ENCODE results near the gene SSX2IP. TPM values are rescaled to one million over a fixed set of nuclear protein-coding genes. Genes with fewer than 3 reads are reported as not detected.
A peak's percentile ranks its signal among the peaks of the same experiment; 100 is the strongest.
"Not testable (repeated sequence)": the region's sequence is repeated elsewhere in the genome, so short reads cannot be mapped to it uniquely, and the experiment has no call there.

Gene SSX2IP
- total and polyA plus RNA-seq, 10 donors = 2.8 to 14.2 (median 8.6) TPM

GRCh38 chr1:84722794-84723193 is 32.5 kb upstream of the SSX2IP start:
- H3K27me3 ChIP-seq (replicated peaks in 1 of 7) = no peaks in the 10 kb centered on the region
- H3K4me3 ChIP-seq = no peak overlapping the region

GRCh38 chr1:84721872-84722271 is 31.6 kb upstream of the SSX2IP start:
- H3K4me1 ChIP-seq; H3K4me3 ChIP-seq; DNase-seq; H3K27me3 ChIP-seq (replicated peaks in 1 of 7); H3K36me3 ChIP-seq; H3K9me3 ChIP-seq; intact Hi-C loops (cut with DNase I; ENCODE audit: low total_unique reads); H3K27ac ChIP-seq: not testable (repeated sequence)
- 54 to 74% (median 63%) methylated on average over 2 of the region's 2 CpGs for WGBS, 5 donors

More at GRCh38 chr1:84722794-84723193, 32.5 kb upstream of the SSX2IP start:
- WGBS, 5 donors = 69 to 87% (median 74%) methylated on average over 3 of the region's 3 CpGs
- H3K9me3 ChIP-seq = no peaks in the 10 kb centered on the region
- no peaks in the 10 kb centered on the region for H3K4me1 ChIP-seq
- DNase-seq = no peak
- intact Hi-C loops (cut with DNase I; ENCODE audit: low total_unique reads) = no loop called here
- TF ChIP-seq POLR2A (IDR thresholded peaks at IDR 0.05) = no peak
- no peak for TF ChIP-seq CTCF (IDR thresholded peaks at IDR 0.05 in 8 of 11, conservative IDR thresholded peaks at IDR 0.05 in 3 of 11)
- no peak for TF ChIP-seq POLR2AphosphoS5 (IDR thresholded peaks at IDR 0.05)
- H3K27ac ChIP-seq = no peak overlapping the region
- no peaks in the 10 kb centered on the region for H3K36me3 ChIP-seq

- Histone ChIP-seq H3K9me3 (no peaks in the 10 kb centered on the region), H3K4me3 (no peak overlapping the region), H3K27me3 (replicated peaks in 1 of 7) (no peaks in the 10 kb centered on the region), H3K36me3 (no peaks in the 10 kb centered on the region), H3K27ac (no peak overlapping the region), H3K4me1 (no peaks in the 10 kb centered on the region)
- DNase-seq = no peak
- 82 to 93% (median 93%) methylated on average over 2 of the region's 2 CpGs for WGBS, 5 donors
- intact Hi-C loops (cut with DNase I; ENCODE audit: low total_unique reads) = no loop called here
- no peak for TF ChIP-seq CTCF (IDR thresholded peaks at IDR 0.05 in 8 of 11, conservative IDR thresholded peaks at IDR 0.05 in 3 of 11)
- TF ChIP-seq POLR2AphosphoS5 (IDR thresholded peaks at IDR 0.05) = no peak
- no peak for TF ChIP-seq POLR2A (IDR thresholded peaks at IDR 0.05)
Measured at GRCh38 chr1:84721152-84721551, 30.9 kb upstream of the SSX2IP start.

- no peak overlapping the region for H3K4me3 ChIP-seq
- H3K27ac ChIP-seq = peak overlapping the region in 2 of 8 donors; percentile 1 to 7
- H3K36me3 ChIP-seq = no peaks in the 10 kb centered on the region
- intact Hi-C loops (cut with DNase I; ENCODE audit: low total_unique reads) = no loop called here
- H3K4me1 ChIP-seq = no peaks in the 10 kb centered on the region
- TF ChIP-seq CTCF (IDR thresholded peaks at IDR 0.05 in 8 of 11, conservative IDR thresholded peaks at IDR 0.05 in 3 of 11) (no peak), POLR2AphosphoS5 (IDR thresholded peaks at IDR 0.05) (no peak), POLR2A (IDR thresholded peaks at IDR 0.05) (no peak)
- WGBS, 5 donors = 55 to 84% (median 77%) methylated on average over 5 of the region's 5 CpGs
- no peaks in the 10 kb centered on the region for H3K27me3 ChIP-seq (replicated peaks in 1 of 7)
- H3K9me3 ChIP-seq = no peaks in the 10 kb centered on the region
- DNase-seq = no peak
Measured at GRCh38 chr1:84720221-84720780, 30.0 kb upstream of the SSX2IP start.
